H4 (cell line): ENCODE data around the gene GNB1L. TPM values are rescaled to one million over a fixed set of nuclear protein-coding genes. Genes with fewer than 3 reads are reported as not detected.

Experiments
- DNase-seq: peaks from one replicate; pipeline ENCODE4 v3.0.0-alpha.2; 2015; ENCODE audit warnings: low spot score
- total RNA-seq: library from RNA; depleted of rRNA; stranded (reverse); fragments of >200 nt; shearing (Covaris generic); gene quantifications from 2 replicates; pipeline ENCODE4 v1.2.3, GENCODE V29; 2014; rRNA removed

The GNB1L gene
- 5.7 and 12.4 TPM in 2 replicates for total RNA-seq

GRCh38 chr22:19854778-19855503 is at the start of gene GNB1L, which contains the start of gene RTL10:
Gene GNB1L, minus strand, starts transcription at chr22:19854874. Its CDS starts 33,519 bp downstream, at chr22:19821355.
Gene RTL10, minus strand, starts transcription at chr22:19854874. Its CDS starts 2,613 bp downstream, at chr22:19852261.
- peak; percentile 90 for DNase-seq

GRCh38 chr22:19904174-19904856 is 49.6 kb upstream of the GNB1L start:
- no peak for DNase-seq

- DNase-seq, result no peak
Measured at GRCh38 chr22:19903513-19903912, 48.8 kb upstream of the GNB1L start.

- no peak for DNase-seq
Measured at GRCh38 chr22:19903031-19903430, 48.4 kb upstream of the GNB1L start.

- no peak for DNase-seq
Measured at GRCh38 chr22:19902245-19902715, 47.6 kb upstream of the GNB1L start.

GRCh38 chr22:19901577-19902244 is 47.0 kb upstream of the GNB1L start:
- no peak for DNase-seq

- DNase-seq, result no peak
Measured at GRCh38 chr22:19900707-19901436, 46.2 kb upstream of the GNB1L start.

- no peak for DNase-seq
Measured at GRCh38 chr22:19898831-19899567, 44.3 kb upstream of the GNB1L start.

- DNase-seq, result no peak
Measured at GRCh38 chr22:19898145-19898544, 43.5 kb upstream of the GNB1L start.

- no peak for DNase-seq
Measured at GRCh38 chr22:19897726-19898125, 43.1 kb upstream of the GNB1L start.

- no peak for DNase-seq
Measured at GRCh38 chr22:19896665-19897355, 42.1 kb upstream of the GNB1L start.

GRCh38 chr22:19895160-19895849 is 40.6 kb upstream of the GNB1L start:
- DNase-seq, result no peak

- DNase-seq, result no peak
Measured at GRCh38 chr22:19893363-19893762, 38.7 kb upstream of the GNB1L start.

- no peak for DNase-seq
Measured at GRCh38 chr22:19892925-19893324, 38.3 kb upstream of the GNB1L start.

GRCh38 chr22:19892257-19892879 is 37.7 kb upstream of the GNB1L start:
- DNase-seq, result peak; percentile 17

GRCh38 chr22:19891317-19892256 is 36.9 kb upstream of the GNB1L start:
- DNase-seq, result peak; percentile 37

- no peak for DNase-seq
Measured at GRCh38 chr22:19890502-19891316, 36.0 kb upstream of the GNB1L start.
